Lung (tissue), 12 donors: ENCODE data around the gene SHMT1. TPM values are rescaled to one million over a fixed set of nuclear protein-coding genes. Genes with fewer than 3 reads are reported as not detected.

Source experiments
- ATAC-seq: fragments of 200-7000 bp; cut with Tn5 transposase; one replicate; pipeline ENCODE4 v1.9.1; 2020; ENCODE audit warnings: moderate number of reproducible peaks; ENCODE audit not compliant: insufficient read depth, low FRiP score
- DNase-seq, 3 donors: peaks; one replicate each; pipeline ENCODE4 v3.0.0-alpha.2; 2013 to 2017
- H3K27ac ChIP-seq, 2 donors: one replicate each; pipeline ENCODE4 v1.5.1; 2013; ENCODE audit warnings: mild to moderate bottlenecking in 2 of 2, moderate library complexity in 2 of 2, control low read depth in 1 of 2, inconsistent platforms in 1 of 2, low read depth in 1 of 2, low read length in 1 of 2
- H3K27me3 ChIP-seq, 3 donors: one replicate each; pipeline ENCODE4 v1.5.1; 2013; ENCODE audit warnings: low read length in 2 of 3; ENCODE audit not compliant: control insufficient read depth in 3 of 3, insufficient read depth in 3 of 3
- H3K36me3 ChIP-seq, 4 donors: one replicate each; pipeline ENCODE4 v1.5.1; 2013; ENCODE audit warnings: low read length in 4 of 4, mild to moderate bottlenecking in 1 of 4, moderate library complexity in 1 of 4; ENCODE audit not compliant: control insufficient read depth in 4 of 4, insufficient read depth in 4 of 4
- H3K4me1 ChIP-seq, 5 donors: one replicate each; pipeline ENCODE4 v1.5.1; 2013; ENCODE audit warnings: low read length in 5 of 5, mild to moderate bottlenecking in 2 of 5, moderate library complexity in 1 of 5; ENCODE audit not compliant: control insufficient read depth in 5 of 5, insufficient read depth in 5 of 5
- H3K4me3 ChIP-seq: one replicate; pipeline ENCODE4 v1.5.1; 2013; ENCODE audit warnings: mild to moderate bottlenecking, control low read depth, moderate library complexity
- H3K9ac ChIP-seq, 2 donors: one replicate each; pipeline ENCODE4 v1.5.1; 2013; ENCODE audit warnings: low read length in 2 of 2, control low read depth in 1 of 2; ENCODE audit not compliant: insufficient read depth in 1 of 2
- H3K9me3 ChIP-seq, 4 donors: one replicate each; pipeline ENCODE4 v1.5.1; 2013; ENCODE audit warnings: low read length in 3 of 4, mild to moderate bottlenecking in 1 of 4, moderate library complexity in 1 of 4; ENCODE audit not compliant: control insufficient read depth in 4 of 4, insufficient read depth in 3 of 4
- CTCF ChIP-seq: IDR thresholded peaks from 2 replicates; pipeline ENCODE4 v1.5.1; 2012; ENCODE audit warnings: mild to moderate bottlenecking; ENCODE audit errors: control extremely low read depth, extremely low read depth
- WGBS, 2 donors: extraction: QIAGEN DNeasy Blood & Tissue Kit; methylation state at CpG; one replicate each; pipeline ENCODE4 v1.1.7; 2013; 5-methylcytosine and 5-hydroxymethylcytosine counted together
- polyA plus RNA-seq, 2 donors: library from polyadenylated mRNA; stranded (reverse); fragments of 200-250 nt; gene quantifications; one replicate each; pipeline ENCODE4 v1.2.1, GENCODE V29; 2013
- total RNA-seq, 2 donors: library from RNA; depleted of rRNA in 1 of 2; stranded (reverse); fragments of >200 nt in 1 of 2; gene quantifications; one replicate each; pipeline ENCODE4 v1.2.1, GENCODE V29; 2014 to 2021
- donor health status: control.
- donor health status: control.
- donor health status: Bipolar disorder and iron deficiency.
- donor health status: healthy.
- donor health status: DM: yes; HTN: yes; CAD: no.

Gene SHMT1
- total and polyA plus RNA-seq, 4 donors: 14.2 to 42.3 (median 25.3) TPM

- Histone ChIP-seq H3K4me3 (no peak overlapping the region), H3K4me1 (peaks cover 0 to 3% (median 0%) of the 10 kb centered on the region in 5 donors), H3K27ac (no peak overlapping the region), H3K27me3 (no peaks in the 10 kb centered on the region), H3K9ac (no peak overlapping the region), H3K36me3 (peaks cover 6 to 56% (median 23%) of the 10 kb centered on the region in 4 donors), H3K9me3 (no peaks in the 10 kb centered on the region)
- no peak for TF ChIP-seq CTCF
- WGBS, 2 donors: 94% methylated on average over 27 of the region's 27 CpGs
- DNase-seq (no peak), ATAC-seq (no peak)
These were observed 39.0 kb downstream of the SHMT1 start for GRCh38 chr17:18324140-18325050.

- Histone ChIP-seq H3K9me3 (no peaks in the 10 kb centered on the region), H3K27me3 (no peaks in the 10 kb centered on the region), H3K36me3 (peaks cover 2 to 58% (median 23%) of the 10 kb centered on the region in 4 donors), H3K4me3 (no peak overlapping the region), H3K27ac (no peak overlapping the region), H3K9ac (no peak overlapping the region), H3K4me1 (peaks cover 0 to 9% (median 0%) of the 10 kb centered on the region in 5 donors)
- ATAC-seq (no peak), DNase-seq (no peak)
- 90 to 93% methylated on average over 16 of the region's 16 CpGs for WGBS, 2 donors
- TF ChIP-seq CTCF: no peak
These were observed 39.7 kb downstream of the SHMT1 start for GRCh38 chr17:18323507-18324139.

DNA sequence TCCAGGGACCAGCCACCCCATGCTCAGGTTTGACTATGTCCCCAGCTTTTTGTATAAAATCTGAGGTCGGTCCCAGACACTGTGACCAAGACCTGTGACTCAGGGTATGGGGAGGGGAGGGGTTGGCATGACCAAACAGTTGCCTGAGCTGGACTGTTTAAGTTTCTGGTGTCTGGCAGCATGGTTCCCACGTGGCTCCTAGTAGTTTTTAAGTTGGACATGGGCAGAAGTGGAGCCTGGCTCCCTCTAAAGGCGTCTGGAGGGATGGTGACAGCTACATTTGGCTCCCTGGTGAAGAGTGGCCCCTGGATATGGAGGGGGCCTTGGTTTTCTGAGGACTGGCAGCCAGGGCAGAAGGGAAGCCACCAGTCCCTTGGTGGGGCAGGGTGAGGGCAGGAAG is 40.3 kb downstream of the SHMT1 start:
- H3K9me3 ChIP-seq: no peaks in the 10 kb centered on the region
- H3K4me1 ChIP-seq: peaks cover 0 to 10% (median 2%) of the 10 kb centered on the region in 5 donors
- H3K9ac ChIP-seq: no peak overlapping the region
- WGBS, 2 donors: 71 to 72% methylated on average over 3 of the region's 3 CpGs
- H3K4me3 ChIP-seq: no peak overlapping the region
- H3K27ac ChIP-seq: no peak overlapping the region
- DNase-seq (no peak), ATAC-seq (no peak)
- no peak for TF ChIP-seq CTCF
- peaks cover 2 to 54% (median 24%) of the 10 kb centered on the region in 4 donors for H3K36me3 ChIP-seq
- H3K27me3 ChIP-seq: no peaks in the 10 kb centered on the region
